DND-41 (cell line): ENCODE measurements around the gene GPR21.

Source experiments
- ATAC-seq: fragments of 200-7000 bp; cut with Tn5 transposase; 3 replicates; pipeline ENCODE4 v1.9.1; 2021; ENCODE audit warnings: low read depth; ENCODE audit not compliant: insufficient read depth
- DNase-seq: peaks from one replicate; pipeline ENCODE4 v3.0.0-alpha.2; 2020
- H2AFZ ChIP-seq: 2 replicates; pipeline ENCODE4 v1.6.0; 2012; ENCODE audit warnings: low read depth, low read length
- H3K27ac ChIP-seq: 2 replicates; pipeline ENCODE4 v1.5.1; 2012; ENCODE audit warnings: low read length, inconsistent platforms
- H3K27me3 ChIP-seq: fragments of 200-600 bp; sonication (generic); 2 replicates; pipeline ENCODE4 v1.6.0; 2012; ENCODE audit warnings: low read length, mild to moderate bottlenecking, inconsistent platforms; ENCODE audit not compliant: insufficient read depth, poor library complexity
- H3K36me3 ChIP-seq: 2 replicates; pipeline ENCODE4 v1.5.1; 2012; ENCODE audit warnings: low read length, inconsistent platforms; ENCODE audit not compliant: insufficient read depth
- H3K4me1 ChIP-seq: 2 replicates; pipeline ENCODE4 v1.5.1; 2012; ENCODE audit warnings: mild to moderate bottlenecking, low read length; ENCODE audit not compliant: insufficient read depth
- H3K4me2 ChIP-seq: 2 replicates; pipeline ENCODE4 v1.6.0; 2012; ENCODE audit warnings: mild to moderate bottlenecking, moderate library complexity, low read length, inconsistent platforms; ENCODE audit not compliant: insufficient read depth
- H3K4me3 ChIP-seq, 2 experiments: fragments of 200-600 bp in 1 of 2; shearing (Covaris generic) in 1 of 2; 2 replicates each; pipeline ENCODE4 v1.5.1; 2012 to 2016; ENCODE audit warnings: inconsistent platforms in 2 of 2, low read length in 2 of 2, mild to moderate bottlenecking in 2 of 2, low read depth in 1 of 2, moderate library complexity in 1 of 2
- H3K79me2 ChIP-seq: 2 replicates; pipeline ENCODE4 v1.6.0; 2012; ENCODE audit warnings: low read length, inconsistent platforms; ENCODE audit not compliant: insufficient read depth
- H3K9ac ChIP-seq: 2 replicates; pipeline ENCODE4 v1.6.0; 2012; ENCODE audit warnings: low read depth, mild to moderate bottlenecking, inconsistent platforms, low read length, moderate library complexity
- H3K9me3 ChIP-seq: 2 replicates; pipeline ENCODE4 v1.5.1; 2012; ENCODE audit warnings: low read length, moderate library complexity, mild to moderate bottlenecking, inconsistent platforms; ENCODE audit not compliant: insufficient read depth, severe bottlenecking
- H4K20me1 ChIP-seq: 2 replicates; pipeline ENCODE4 v1.6.0; 2012; ENCODE audit warnings: low read length; ENCODE audit not compliant: insufficient read depth
- CTCF ChIP-seq: IDR thresholded peaks from 2 replicates; pipeline ENCODE4 v1.5.1; 2012; ENCODE audit warnings: borderline replicate concordance, low read length, moderate library complexity, mild to moderate bottlenecking; ENCODE audit not compliant: poor library complexity, severe bottlenecking; ENCODE audit errors: extremely low read depth
- EZH2 ChIP-seq: IDR thresholded peaks from 3 replicates; pipeline ENCODE4 v1.6.1; 2012; ENCODE audit warnings: borderline replicate concordance, low read depth, mild to moderate bottlenecking, moderate library complexity, low read length, inconsistent platforms; ENCODE audit not compliant: severe bottlenecking

The GPR21 gene

DNA sequence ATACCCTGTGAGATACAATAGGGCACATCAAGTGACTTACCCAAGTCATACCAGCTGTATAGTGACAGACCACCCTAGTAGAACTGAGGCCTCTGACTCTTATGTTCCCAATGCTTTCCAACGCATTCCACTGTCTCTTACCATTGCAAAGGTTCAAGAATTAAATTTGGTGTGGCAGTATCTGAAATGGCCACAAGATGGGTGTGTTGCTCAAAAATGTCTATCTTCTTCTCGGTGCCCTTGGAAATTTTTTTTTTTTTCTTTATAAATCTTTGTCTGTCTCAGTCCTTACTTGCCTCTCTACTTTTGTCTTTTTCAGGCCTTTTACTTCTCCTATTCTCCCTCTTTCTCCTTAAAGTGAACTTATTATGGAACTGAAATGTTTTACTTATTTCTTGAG is 48.4 kb downstream of the GPR21 start:
- Histone ChIP-seq H3K4me3 (no peak overlapping the region), H3K4me2 (no peak overlapping the region), H3K27ac (no peak overlapping the region), H3K4me1 (no peaks in the 10 kb centered on the region), H3K36me3 (peaks cover 42% of the 10 kb centered on the region; the same call in 1 of the 2 replicates), H3K9ac (no peak overlapping the region), H2AFZ (no peak overlapping the region), H3K79me2 (no peaks in the 10 kb centered on the region), H3K27me3 (no peaks in the 10 kb centered on the region), H3K9me3 (no peaks in the 10 kb centered on the region), H4K20me1 (no peaks in the 10 kb centered on the region)
- DNase-seq (no peak), ATAC-seq (peak; percentile 54; the same call in 1 of the 3 replicates)
- no peak for TF ChIP-seq EZH2
- peak; percentile 66 for TF ChIP-seq CTCF

DNA sequence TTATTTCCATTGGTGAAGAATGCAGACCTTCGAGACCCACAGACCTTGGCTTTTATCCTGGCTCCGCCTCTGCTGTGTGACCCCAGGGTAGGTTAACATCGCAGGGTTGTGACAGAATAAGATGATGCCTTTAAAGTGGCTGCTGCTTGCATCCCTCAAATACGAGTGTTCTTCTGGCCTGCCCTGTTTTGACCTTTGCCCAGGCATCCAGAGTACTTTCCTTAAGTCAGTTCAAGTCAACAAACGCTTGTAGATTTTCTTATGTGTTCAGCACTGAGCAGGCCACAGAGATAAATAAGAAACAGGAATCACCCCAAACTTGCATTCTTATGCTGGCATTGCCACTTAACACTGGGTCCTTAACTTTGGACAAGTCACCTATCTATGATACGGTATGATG is 50.2 kb downstream of the GPR21 start:
- Histone ChIP-seq H3K4me1 (no peaks in the 10 kb centered on the region), H3K27me3 (no peaks in the 10 kb centered on the region), H3K27ac (no peak overlapping the region), H3K9me3 (no peaks in the 10 kb centered on the region), H4K20me1 (no peaks in the 10 kb centered on the region), H3K36me3 (peaks cover 41% of the 10 kb centered on the region; the same call in 1 of the 2 replicates), H3K9ac (no peak overlapping the region), H3K79me2 (no peaks in the 10 kb centered on the region), H3K4me3 (no peak overlapping the region), H2AFZ (no peak overlapping the region), H3K4me2 (no peak overlapping the region)
- TF ChIP-seq EZH2 (no peak), CTCF (no peak)
- no peak for DNase-seq
- no peak for ATAC-seq

GRCh38 chr9:123084256-123084655 is 50.8 kb downstream of the GPR21 start:
- no peak overlapping the region for H3K27ac ChIP-seq
- no peaks in the 10 kb centered on the region for H3K27me3 ChIP-seq
- TF ChIP-seq EZH2 (no peak), CTCF (no peak)
- H3K9ac ChIP-seq, result no peak overlapping the region
- H3K4me1 ChIP-seq, result no peaks in the 10 kb centered on the region
- no peaks in the 10 kb centered on the region for H4K20me1 ChIP-seq
- no peak for DNase-seq
- H3K4me3 ChIP-seq, result no peak overlapping the region
- H3K4me2 ChIP-seq, result no peak overlapping the region
- H3K36me3 ChIP-seq, result peaks cover 43% of the 10 kb centered on the region; the same call in 1 of the 2 replicates
- no peak for ATAC-seq
- H3K79me2 ChIP-seq, result no peaks in the 10 kb centered on the region
- H2AFZ ChIP-seq, result no peak overlapping the region
- H3K9me3 ChIP-seq, result no peaks in the 10 kb centered on the region
